ENCODE measurements around the gene PRMT2.

GRCh38 chr21:46655230-46655629 is 19.8 kb downstream of the PRMT2 start:
- TF ChIP-seq CTCF (IDR thresholded peaks at IDR 0.05; ENCODE audit: poor library complexity), result no peak
- TF ChIP-seq EZH2 (IDR thresholded peaks at IDR 0.05; ENCODE audit: borderline replicate concordance), result no peak
